DND-41 (cell line): ENCODE results near the gene EYA4.

Experiments
- CTCF ChIP-seq: IDR thresholded peaks from 2 replicates; pipeline ENCODE4 v1.5.1; 2012; ENCODE audit warnings: borderline replicate concordance, low read length, moderate library complexity, mild to moderate bottlenecking; ENCODE audit not compliant: poor library complexity, severe bottlenecking; ENCODE audit errors: extremely low read depth
- EZH2 ChIP-seq: IDR thresholded peaks from 3 replicates; pipeline ENCODE4 v1.6.1; 2012; ENCODE audit warnings: borderline replicate concordance, low read depth, mild to moderate bottlenecking, moderate library complexity, low read length, inconsistent platforms; ENCODE audit not compliant: severe bottlenecking

GRCh38 chr6:133353061-133353460 lies 111.9 kb downstream of the EYA4 start:
- TF ChIP-seq CTCF (no peak), EZH2 (no peak)
